ENCODE data around the gene KLRC2.
"Not testable (repeated sequence)": the region's sequence is repeated elsewhere in the genome, so short reads cannot be mapped to it uniquely, and the experiment has no call there.

KLRC2 gene

DNA sequence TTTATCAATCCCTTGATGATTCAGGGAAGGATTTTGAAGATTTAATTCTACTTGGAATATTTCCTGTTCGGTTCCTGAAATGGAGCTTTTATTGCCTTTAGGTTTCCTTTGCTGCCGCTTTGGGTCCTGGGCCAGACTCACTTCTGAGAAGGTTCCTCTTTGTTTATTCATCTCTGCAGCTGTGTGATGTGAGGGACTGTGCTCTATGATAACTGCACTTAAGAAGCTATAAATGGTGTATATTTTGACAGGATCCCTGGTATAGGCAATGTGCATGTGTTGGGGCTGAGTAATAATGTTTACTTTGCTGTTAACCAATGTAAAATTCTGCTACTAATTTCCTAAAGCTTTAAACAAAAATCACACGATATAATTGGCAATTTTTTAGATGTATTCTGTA, at the start of gene KLRC2:
Gene KLRC2, minus strand, starts transcription at position 195 of the 400 bp plus-strand sequence. Its CDS starts 24 bp downstream, at position 171.
- not testable (repeated sequence) for DNase-seq (ENCODE audit: low read depth, low spot score); H3K9ac ChIP-seq (ENCODE audit: insufficient read length, low read depth); H3K4me1 ChIP-seq (ENCODE audit: insufficient read depth, insufficient read length); H3K4me3 ChIP-seq (ENCODE audit: insufficient read length, low read depth); H3K27me3 ChIP-seq (ENCODE audit: insufficient read depth, insufficient read length); H3K9me3 ChIP-seq (ENCODE audit: insufficient read depth, low read length); H3K36me3 ChIP-seq (ENCODE audit: insufficient read depth, insufficient read length, low read length)

DNA sequence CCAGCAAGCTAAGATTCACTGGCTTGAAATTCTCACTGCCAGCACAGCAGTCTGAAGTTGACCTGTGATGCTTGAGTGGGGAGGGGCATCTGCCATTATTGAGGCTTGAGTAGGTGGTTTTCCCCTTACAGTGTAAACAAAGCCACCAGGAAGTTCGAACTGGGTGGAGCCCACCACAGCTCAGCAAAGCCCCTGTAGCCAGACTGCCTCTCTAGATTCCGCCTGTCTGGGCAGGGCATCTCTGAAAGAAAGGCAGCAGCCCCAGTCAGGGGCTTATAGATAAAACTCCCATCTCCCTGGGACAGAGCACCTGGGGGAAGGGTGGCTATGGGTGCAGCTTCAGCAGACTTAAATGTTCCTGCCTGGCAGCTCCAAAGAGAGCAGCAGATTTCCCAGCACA, 46.1 kb upstream of the KLRC2 start:
- not testable (repeated sequence) for H3K4me3 ChIP-seq (ENCODE audit: insufficient read length, low read depth)

GRCh38 chr12:10472808-10473207, 37.0 kb upstream of the KLRC2 start:
- H3K36me3 ChIP-seq (ENCODE audit: insufficient read depth, insufficient read length, low read length); H3K4me3 ChIP-seq (ENCODE audit: insufficient read length, low read depth); H3K9me3 ChIP-seq (ENCODE audit: insufficient read depth, low read length); DNase-seq (ENCODE audit: low read depth, low spot score); H3K27me3 ChIP-seq (ENCODE audit: insufficient read depth, insufficient read length); H3K4me1 ChIP-seq (ENCODE audit: insufficient read depth, insufficient read length); H3K9ac ChIP-seq (ENCODE audit: insufficient read length, low read depth): not testable (repeated sequence)

More for the DNA sequence above, 46.1 kb upstream of the KLRC2 start:
- not testable (repeated sequence) for H3K9ac ChIP-seq (ENCODE audit: insufficient read length, low read depth); H3K36me3 ChIP-seq (ENCODE audit: insufficient read depth, insufficient read length, low read length); H3K27me3 ChIP-seq (ENCODE audit: insufficient read depth, insufficient read length); DNase-seq (ENCODE audit: low read depth, low spot score); H3K4me1 ChIP-seq (ENCODE audit: insufficient read depth, insufficient read length)
- H3K9me3 ChIP-seq (ENCODE audit: insufficient read depth, low read length) = peaks cover 18% of the 10 kb centered on the region

GRCh38 chr12:10469701-10470100, 33.9 kb upstream of the KLRC2 start:
- no peak for DNase-seq (ENCODE audit: low read depth, low spot score)
- Histone ChIP-seq H3K4me3 (ENCODE audit: insufficient read length, low read depth) (no peak overlapping the region), H3K4me1 (ENCODE audit: insufficient read depth, insufficient read length) (no peaks in the 10 kb centered on the region), H3K9me3 (ENCODE audit: insufficient read depth, low read length) (no peaks in the 10 kb centered on the region), H3K27me3 (ENCODE audit: insufficient read depth, insufficient read length) (no peaks in the 10 kb centered on the region), H3K9ac (ENCODE audit: insufficient read length, low read depth) (no peak overlapping the region), H3K36me3 (ENCODE audit: insufficient read depth, insufficient read length, low read length) (no peaks in the 10 kb centered on the region)
- TF ChIP-seq SUZ12 (IDR thresholded peaks at IDR 0.05; ENCODE audit: extremely low read depth, insufficient read depth, insufficient read length) = no peak
- TF ChIP-seq YY1 (IDR thresholded peaks at IDR 0.05; ENCODE audit: insufficient read depth, insufficient read length) = no peak
- no peak for TF ChIP-seq ZNF274 (IDR thresholded peaks at IDR 0.05; ENCODE audit: low read depth, low read length)

- H3K27me3 ChIP-seq (ENCODE audit: insufficient read depth, insufficient read length) = no peaks in the 10 kb centered on the region
- DNase-seq (ENCODE audit: low read depth, low spot score) = no peak
- H3K9me3 ChIP-seq (ENCODE audit: insufficient read depth, low read length) = no peaks in the 10 kb centered on the region
- H3K4me1 ChIP-seq (ENCODE audit: insufficient read depth, insufficient read length) = no peaks in the 10 kb centered on the region
- TF ChIP-seq ZNF274 (IDR thresholded peaks at IDR 0.05; ENCODE audit: low read depth, low read length) (no peak), SUZ12 (IDR thresholded peaks at IDR 0.05; ENCODE audit: extremely low read depth, insufficient read depth, insufficient read length) (no peak), YY1 (IDR thresholded peaks at IDR 0.05; ENCODE audit: insufficient read depth, insufficient read length) (no peak)
- H3K36me3 ChIP-seq (ENCODE audit: insufficient read depth, insufficient read length, low read length) = no peaks in the 10 kb centered on the region
- H3K9ac ChIP-seq (ENCODE audit: insufficient read length, low read depth) = no peak overlapping the region
- no peak overlapping the region for H3K4me3 ChIP-seq (ENCODE audit: insufficient read length, low read depth)
Measured at GRCh38 chr12:10466311-10466710, 30.5 kb upstream of the KLRC2 start.

- H3K4me1 ChIP-seq (ENCODE audit: insufficient read depth, insufficient read length) = no peaks in the 10 kb centered on the region
- H3K27me3 ChIP-seq (ENCODE audit: insufficient read depth, insufficient read length) = no peaks in the 10 kb centered on the region
- peak; percentile 88 for DNase-seq (ENCODE audit: low read depth, low spot score)
- no peak overlapping the region for H3K9ac ChIP-seq (ENCODE audit: insufficient read length, low read depth)
- TF ChIP-seq ZNF274 (IDR thresholded peaks at IDR 0.05; ENCODE audit: low read depth, low read length) = no peak
- no peak for TF ChIP-seq SUZ12 (IDR thresholded peaks at IDR 0.05; ENCODE audit: extremely low read depth, insufficient read depth, insufficient read length)
- TF ChIP-seq YY1 (IDR thresholded peaks at IDR 0.05; ENCODE audit: insufficient read depth, insufficient read length) = peak; percentile 26
- no peaks in the 10 kb centered on the region for H3K36me3 ChIP-seq (ENCODE audit: insufficient read depth, insufficient read length, low read length)
- H3K9me3 ChIP-seq (ENCODE audit: insufficient read depth, low read length) = peaks cover 25% of the 10 kb centered on the region
- no peak overlapping the region for H3K4me3 ChIP-seq (ENCODE audit: insufficient read length, low read depth)
Measured at GRCh38 chr12:10457760-10458159, 21.9 kb upstream of the KLRC2 start.

DNA sequence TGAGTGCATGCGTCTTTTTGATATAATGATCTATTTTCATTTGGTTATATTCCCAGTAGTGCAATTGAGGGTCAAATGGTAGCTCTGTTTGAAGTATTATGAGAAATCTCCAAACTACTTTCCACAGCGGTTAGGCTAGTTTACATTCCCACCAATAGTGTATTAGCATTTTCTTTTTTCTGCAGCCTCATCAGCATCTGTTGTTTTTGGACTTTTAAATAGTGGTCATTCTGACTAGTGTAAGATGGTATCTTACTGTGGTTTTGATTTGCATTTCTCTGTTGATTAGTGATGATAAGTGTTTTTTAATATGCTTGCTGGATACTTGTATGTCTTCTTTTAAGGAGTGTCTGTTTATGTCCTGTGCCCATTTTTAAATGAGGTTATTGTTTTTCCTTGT, 21.0 kb upstream of the KLRC2 start:
- no peak overlapping the region for H3K4me3 ChIP-seq (ENCODE audit: insufficient read length, low read depth)
- DNase-seq (ENCODE audit: low read depth, low spot score) = no peak
- H3K27me3 ChIP-seq (ENCODE audit: insufficient read depth, insufficient read length) = no peaks in the 10 kb centered on the region
- peaks cover 25% of the 10 kb centered on the region for H3K9me3 ChIP-seq (ENCODE audit: insufficient read depth, low read length)
- no peaks in the 10 kb centered on the region for H3K36me3 ChIP-seq (ENCODE audit: insufficient read depth, insufficient read length, low read length)
- H3K9ac ChIP-seq (ENCODE audit: insufficient read length, low read depth) = no peak overlapping the region
- TF ChIP-seq YY1 (IDR thresholded peaks at IDR 0.05; ENCODE audit: insufficient read depth, insufficient read length) (no peak), SUZ12 (IDR thresholded peaks at IDR 0.05; ENCODE audit: extremely low read depth, insufficient read depth, insufficient read length) (no peak), ZNF274 (IDR thresholded peaks at IDR 0.05; ENCODE audit: low read depth, low read length) (no peak)
- H3K4me1 ChIP-seq (ENCODE audit: insufficient read depth, insufficient read length) = no peaks in the 10 kb centered on the region

- no peak overlapping the region for H3K4me3 ChIP-seq (ENCODE audit: insufficient read length, low read depth)
- no peaks in the 10 kb centered on the region for H3K27me3 ChIP-seq (ENCODE audit: insufficient read depth, insufficient read length)
- DNase-seq (ENCODE audit: low read depth, low spot score) = no peak
- TF ChIP-seq SUZ12 (IDR thresholded peaks at IDR 0.05; ENCODE audit: extremely low read depth, insufficient read depth, insufficient read length) = no peak
- no peak for TF ChIP-seq ZNF274 (IDR thresholded peaks at IDR 0.05; ENCODE audit: low read depth, low read length)
- TF ChIP-seq YY1 (IDR thresholded peaks at IDR 0.05; ENCODE audit: insufficient read depth, insufficient read length) = no peak
- H3K4me1 ChIP-seq (ENCODE audit: insufficient read depth, insufficient read length) = no peaks in the 10 kb centered on the region
- peaks cover 25% of the 10 kb centered on the region for H3K9me3 ChIP-seq (ENCODE audit: insufficient read depth, low read length)
- no peaks in the 10 kb centered on the region for H3K36me3 ChIP-seq (ENCODE audit: insufficient read depth, insufficient read length, low read length)
- no peak overlapping the region for H3K9ac ChIP-seq (ENCODE audit: insufficient read length, low read depth)
Measured at GRCh38 chr12:10455766-10456165, 20.0 kb upstream of the KLRC2 start.
